ES-I3 (cell line): ENCODE data around the gene ZNF469.
"Not testable (repeated sequence)": the region's sequence is repeated elsewhere in the genome, so short reads cannot be mapped to it uniquely, and the experiment has no call there.

ENCODE experiments used
- H3K36me3 ChIP-seq: 2 replicates; pipeline ENCODE4 v1.6.1; 2013; ENCODE audit warnings: mild to moderate bottlenecking, low read length, control low read depth, moderate library complexity; ENCODE audit not compliant: insufficient read depth
- H3K4me1 ChIP-seq: 2 replicates; pipeline ENCODE4 v1.6.1; 2013; ENCODE audit warnings: mild to moderate bottlenecking, control low read depth, low read length; ENCODE audit not compliant: insufficient read depth
- H3K9ac ChIP-seq: 2 replicates; pipeline ENCODE4 v1.6.1; 2013; ENCODE audit warnings: low read depth, mild to moderate bottlenecking, low read length, moderate library complexity
- H3K9me3 ChIP-seq: 2 replicates; pipeline ENCODE4 v1.6.1; 2013; ENCODE audit warnings: mild to moderate bottlenecking, low read length, moderate library complexity; ENCODE audit not compliant: control insufficient read depth, insufficient read depth

The ZNF469 gene

DNA sequence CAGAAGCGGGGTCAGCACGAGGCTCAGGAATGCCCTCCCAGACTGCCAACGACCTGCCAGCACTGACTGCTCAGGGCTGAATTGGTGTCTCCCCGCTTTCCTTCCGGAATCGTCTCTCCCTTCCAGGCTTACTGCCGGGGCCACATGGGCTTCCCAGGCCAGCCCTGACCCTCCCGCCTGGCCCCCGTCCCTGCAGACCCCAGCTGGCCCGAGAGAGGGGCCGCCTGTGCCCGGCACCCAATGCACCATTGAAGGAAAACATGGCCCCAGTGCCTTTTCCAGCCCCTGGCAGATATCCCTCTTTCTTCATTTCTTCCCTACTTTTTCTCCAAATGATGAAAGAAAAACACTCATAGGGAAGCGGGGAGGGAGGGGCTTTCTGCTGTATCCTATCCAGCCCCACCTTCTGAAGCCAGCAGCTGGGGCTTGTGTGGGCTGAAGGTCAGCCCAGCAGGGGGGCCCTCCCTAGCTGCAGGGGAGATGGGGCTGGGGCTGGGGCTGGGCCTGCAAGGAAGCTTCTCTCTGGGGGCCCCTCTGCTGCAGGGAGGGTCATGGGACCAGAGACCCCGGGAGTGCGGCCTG lies 25.9 kb downstream of the ZNF469 start:
- no peaks in the 10 kb centered on the region for H3K9me3 ChIP-seq
- no peaks in the 10 kb centered on the region for H3K4me1 ChIP-seq
- H3K36me3 ChIP-seq = no peaks in the 10 kb centered on the region
- H3K9ac ChIP-seq = no peak overlapping the region

DNA sequence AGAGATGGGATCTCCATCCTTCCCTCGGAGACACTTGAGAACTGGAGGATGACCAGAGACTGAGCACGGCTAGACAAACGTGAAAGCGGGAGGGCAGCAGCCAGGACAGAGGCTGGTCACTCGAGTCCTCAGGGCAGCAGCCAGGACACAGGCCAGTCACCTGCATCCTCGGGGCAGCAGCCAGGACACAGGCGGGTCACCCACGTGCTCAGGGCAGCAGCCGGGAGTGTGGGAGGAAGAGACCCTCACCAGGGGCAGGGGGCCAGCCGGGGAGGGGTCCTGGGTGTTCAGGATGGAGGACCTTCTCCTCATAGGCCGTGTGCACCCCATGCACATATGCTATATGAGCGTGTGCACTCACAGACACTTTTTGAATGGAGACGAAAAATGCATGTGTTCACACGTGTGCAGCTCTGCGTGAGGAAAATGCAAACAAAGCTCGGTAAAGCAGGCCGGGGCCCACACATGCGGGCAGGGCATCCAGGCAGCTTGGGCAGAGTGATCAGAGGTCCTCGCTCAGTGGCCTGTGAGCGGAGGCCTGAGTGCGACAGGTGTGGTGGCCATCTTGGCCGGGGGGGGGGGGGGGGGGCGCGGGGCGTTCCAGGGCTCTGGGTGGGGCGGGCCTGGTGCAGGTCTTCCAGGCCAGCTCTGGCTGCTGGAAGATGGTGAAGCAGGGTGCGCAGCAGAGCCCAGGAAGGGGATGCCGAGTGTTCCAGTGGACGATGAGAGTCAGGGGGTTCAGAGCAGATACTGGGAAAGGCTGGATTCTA lies 26.7 kb downstream of the ZNF469 start:
- Histone ChIP-seq H3K4me1 (no peaks in the 10 kb centered on the region), H3K9ac (no peak overlapping the region)

DNA sequence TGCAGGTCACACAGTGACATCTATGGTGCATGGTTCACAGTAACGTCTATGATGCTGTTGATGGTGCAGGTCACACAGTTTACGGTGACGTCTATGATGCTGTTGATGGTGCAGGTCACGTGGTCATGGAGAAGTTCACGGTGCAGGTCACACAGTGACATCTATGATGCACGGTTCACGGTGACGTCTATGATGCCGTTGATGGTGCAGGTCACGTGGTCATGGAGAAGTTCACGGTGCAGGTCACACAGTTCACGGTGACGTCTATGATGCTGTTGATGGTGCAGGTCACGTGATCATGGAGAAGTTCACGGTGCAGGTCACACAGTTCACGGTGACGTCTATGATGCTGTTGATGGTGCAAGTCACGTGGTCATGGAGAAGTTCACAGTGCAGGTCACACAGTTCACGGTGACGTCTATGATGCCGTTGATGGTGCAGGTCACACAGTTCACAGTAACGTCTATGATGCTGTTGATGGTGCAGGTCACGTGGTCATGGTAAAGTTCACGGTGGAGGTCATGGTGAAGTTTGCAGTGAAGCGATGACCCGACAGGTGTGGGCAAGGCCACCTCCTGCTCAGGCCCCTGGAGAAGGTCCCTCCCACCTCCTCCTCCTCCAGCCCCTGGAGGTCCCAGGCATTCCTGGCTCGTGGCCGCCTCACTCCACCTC lies 27.7 kb downstream of the ZNF469 start:
- not testable (repeated sequence) for H3K9me3 ChIP-seq, H3K4me1 ChIP-seq, H3K36me3 ChIP-seq, H3K9ac ChIP-seq

More for the DNA sequence above, 26.7 kb downstream of the ZNF469 start:
- Histone ChIP-seq H3K36me3 (no peaks in the 10 kb centered on the region), H3K9me3 (no peaks in the 10 kb centered on the region)

DNA sequence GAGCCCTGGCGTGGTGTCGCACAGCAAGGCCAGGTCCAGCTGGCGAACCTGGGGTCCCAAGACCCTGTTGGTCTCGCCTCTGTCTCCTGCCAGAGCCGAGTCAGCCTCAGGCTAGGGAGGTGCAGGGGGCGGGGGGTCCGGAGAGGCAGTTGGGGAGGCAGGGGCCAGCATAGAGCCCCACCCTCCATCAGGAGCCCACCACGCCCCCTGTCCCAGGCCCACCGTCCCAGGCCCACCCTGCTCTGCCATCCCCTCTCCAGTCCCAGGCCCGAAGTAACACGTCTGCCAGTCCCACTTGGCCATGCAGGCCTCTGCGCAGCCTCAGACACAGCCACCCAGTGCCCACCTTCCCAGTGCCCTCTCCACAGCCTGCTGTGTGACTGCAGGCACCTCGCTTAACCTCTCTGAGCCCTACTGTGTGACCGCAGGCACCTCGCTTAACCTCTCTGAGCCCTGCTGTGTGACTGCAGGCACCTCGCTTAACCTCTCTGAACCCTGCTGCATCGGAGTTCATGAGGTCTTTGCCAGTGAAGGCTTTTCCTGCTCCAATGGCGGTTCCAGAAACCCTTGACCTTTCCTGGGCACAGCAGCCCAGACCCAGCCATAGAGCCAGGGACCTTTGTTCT lies 29.3 kb downstream of the ZNF469 start:
- no peak overlapping the region for H3K9ac ChIP-seq
- H3K4me1 ChIP-seq = no peaks in the 10 kb centered on the region

DNA sequence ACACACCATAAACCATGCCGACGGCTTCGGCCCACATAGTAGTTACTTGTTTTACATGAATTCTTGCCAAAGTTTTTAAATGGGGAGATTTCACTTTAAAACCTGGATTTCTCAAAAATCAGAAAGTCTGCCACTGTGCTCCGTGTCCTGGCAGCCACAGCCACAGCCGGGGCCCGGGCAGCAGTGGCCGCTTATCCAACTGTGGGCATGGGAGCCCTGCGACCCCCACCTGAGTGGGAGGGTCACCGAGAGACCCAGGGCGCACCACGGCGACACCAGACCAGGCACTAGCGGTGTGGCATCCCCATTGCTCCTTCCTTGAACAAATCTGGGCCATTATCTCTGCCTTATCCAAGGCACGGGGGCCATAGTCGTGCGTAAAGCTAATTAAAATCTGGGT lies 30.0 kb downstream of the ZNF469 start:
- no peaks in the 10 kb centered on the region for H3K36me3 ChIP-seq
- H3K9ac ChIP-seq = no peak overlapping the region
- H3K4me1 ChIP-seq = no peaks in the 10 kb centered on the region
- H3K9me3 ChIP-seq = no peaks in the 10 kb centered on the region

More for the DNA sequence above, 29.3 kb downstream of the ZNF469 start:
- Histone ChIP-seq H3K36me3 (no peaks in the 10 kb centered on the region), H3K9me3 (no peaks in the 10 kb centered on the region)

DNA sequence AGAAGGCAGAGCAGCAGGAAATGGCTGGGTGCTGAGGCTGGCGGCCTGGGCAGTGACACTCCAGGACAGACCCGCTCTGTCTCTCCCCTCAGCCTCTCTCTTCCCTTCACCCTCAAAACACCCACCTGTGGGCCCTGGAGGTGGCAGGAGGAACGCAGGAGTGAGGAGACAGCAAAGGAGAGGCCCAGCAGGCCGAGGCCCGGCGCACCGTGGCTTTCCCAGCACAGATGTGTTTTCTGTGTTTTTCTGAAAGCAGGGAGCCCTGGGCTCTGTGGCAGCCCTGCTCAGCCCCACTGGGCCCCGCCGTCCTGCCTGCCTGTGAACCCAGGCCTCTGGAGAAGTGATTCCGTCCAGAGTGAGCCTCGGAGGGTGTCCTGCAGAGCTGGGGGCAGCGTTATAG lies 30.5 kb downstream of the ZNF469 start:
- Histone ChIP-seq H3K36me3 (no peaks in the 10 kb centered on the region), H3K4me1 (no peaks in the 10 kb centered on the region), H3K9ac (no peak overlapping the region), H3K9me3 (no peaks in the 10 kb centered on the region)

DNA sequence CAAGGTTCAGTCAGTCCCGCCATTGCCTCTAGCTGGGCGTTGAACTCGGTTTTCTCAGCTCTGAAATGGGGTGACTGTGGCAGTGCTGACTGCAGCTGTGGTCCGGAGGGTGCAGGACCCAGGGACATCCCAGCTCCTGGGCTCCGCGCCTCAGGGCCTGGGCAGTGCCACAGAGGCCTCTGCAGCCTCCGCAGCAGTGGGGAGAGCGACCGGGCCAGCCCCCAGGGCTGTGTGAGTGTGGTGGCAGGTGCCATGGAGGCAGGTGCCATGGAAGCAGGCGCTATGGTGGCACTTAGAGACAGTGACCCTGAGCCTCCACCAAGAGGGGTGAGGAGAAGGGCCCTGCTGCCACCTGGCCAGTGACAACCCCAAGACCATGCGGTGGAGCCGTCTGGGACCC lies 30.9 kb downstream of the ZNF469 start:
- Histone ChIP-seq H3K9ac (no peak overlapping the region), H3K9me3 (no peaks in the 10 kb centered on the region), H3K36me3 (no peaks in the 10 kb centered on the region), H3K4me1 (no peaks in the 10 kb centered on the region)

DNA sequence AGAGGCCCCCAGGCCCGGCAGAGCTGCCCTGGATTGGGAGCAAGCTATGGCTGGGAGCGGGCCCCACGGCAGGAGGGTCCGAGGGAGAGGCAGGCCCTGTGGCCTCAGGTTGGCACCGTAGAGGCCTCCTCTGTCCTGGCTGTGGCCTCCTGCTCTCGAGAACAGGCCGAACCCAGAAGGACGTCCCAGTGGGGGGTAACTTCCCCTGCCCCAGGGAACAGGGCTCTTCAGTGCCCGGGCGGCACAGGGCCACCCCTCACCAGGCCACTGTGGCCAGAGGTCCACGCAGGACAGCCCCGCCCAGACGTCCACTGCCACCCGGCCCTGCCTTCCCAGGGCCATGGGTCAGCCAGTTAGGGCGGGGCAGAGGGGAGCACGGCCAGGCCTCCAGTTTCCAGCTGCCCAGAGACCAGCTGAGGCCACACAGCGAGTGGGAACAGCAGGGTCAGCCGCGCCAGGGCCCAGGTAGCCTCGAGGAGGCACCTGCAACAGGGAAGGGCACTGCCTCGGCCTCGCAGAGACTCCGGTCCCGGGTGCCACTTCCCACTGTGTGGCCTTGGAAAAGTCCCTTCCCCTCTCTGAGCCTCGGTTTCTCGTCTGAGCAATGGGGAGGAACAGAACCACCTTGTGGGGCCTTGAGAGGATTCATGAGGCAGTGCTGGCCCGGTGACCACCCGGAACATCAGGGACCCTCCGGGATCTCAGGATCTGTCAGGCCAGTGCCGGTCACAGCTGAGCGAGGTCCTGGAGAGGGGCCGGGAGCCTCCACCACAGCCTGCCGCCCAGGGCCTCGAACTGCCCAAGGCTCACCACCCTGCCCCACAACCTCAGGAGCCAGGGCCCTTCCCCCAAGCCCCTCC lies 32.0 kb downstream of the ZNF469 start:
- Histone ChIP-seq H3K36me3 (no peaks in the 10 kb centered on the region), H3K4me1 (no peaks in the 10 kb centered on the region), H3K9ac (no peak overlapping the region), H3K9me3 (no peaks in the 10 kb centered on the region)

DNA sequence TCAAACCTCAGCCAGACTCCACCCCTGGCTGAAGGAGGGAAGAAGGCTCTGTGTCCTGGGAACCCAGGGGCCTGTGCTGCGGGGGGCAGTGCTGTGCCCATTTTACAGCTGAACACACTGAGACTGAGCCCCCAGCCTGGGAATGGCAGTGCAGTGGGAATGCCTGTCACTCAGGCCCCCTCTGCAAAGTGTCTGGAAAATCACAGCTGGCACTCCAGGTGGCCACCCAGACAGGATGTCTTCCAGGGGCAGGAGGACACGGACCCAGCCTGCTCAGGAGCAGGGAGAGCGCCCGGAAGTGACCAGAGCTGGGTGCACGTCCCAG lies 32.6 kb downstream of the ZNF469 start:
- Histone ChIP-seq H3K4me1 (no peaks in the 10 kb centered on the region), H3K9me3 (no peaks in the 10 kb centered on the region), H3K36me3 (no peaks in the 10 kb centered on the region), H3K9ac (no peak overlapping the region)

DNA sequence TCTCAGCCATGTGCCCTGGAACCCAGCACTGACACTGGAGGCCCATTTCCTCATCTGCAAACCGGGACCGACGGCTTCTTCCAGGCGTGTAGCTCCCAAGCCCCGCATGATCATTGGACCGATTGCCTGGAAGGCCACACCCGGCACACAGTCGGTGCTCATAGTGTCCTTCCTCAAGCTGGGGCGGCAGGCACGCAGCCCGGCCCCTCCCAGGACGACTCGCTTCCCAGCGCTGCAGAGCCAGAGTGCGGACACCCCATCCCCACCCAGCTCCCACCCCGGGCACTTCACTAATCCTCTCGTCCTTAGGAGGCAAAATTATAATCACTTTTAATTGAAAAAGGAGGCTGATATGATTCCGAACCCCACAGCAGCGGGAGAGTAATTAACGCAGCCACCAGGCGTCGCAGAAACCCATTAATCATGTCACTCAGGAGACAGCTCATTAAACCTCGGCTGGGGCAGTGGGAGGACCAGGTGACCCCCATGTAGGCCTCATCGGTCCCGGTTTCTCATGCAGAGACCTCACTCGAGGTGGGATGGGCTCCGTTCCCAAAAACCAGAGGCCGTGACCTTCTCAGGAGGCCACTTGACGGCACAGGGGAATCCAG lies 33.1 kb downstream of the ZNF469 start:
- Histone ChIP-seq H3K4me1 (no peaks in the 10 kb centered on the region), H3K9ac (no peak overlapping the region), H3K36me3 (no peaks in the 10 kb centered on the region), H3K9me3 (no peaks in the 10 kb centered on the region)

DNA sequence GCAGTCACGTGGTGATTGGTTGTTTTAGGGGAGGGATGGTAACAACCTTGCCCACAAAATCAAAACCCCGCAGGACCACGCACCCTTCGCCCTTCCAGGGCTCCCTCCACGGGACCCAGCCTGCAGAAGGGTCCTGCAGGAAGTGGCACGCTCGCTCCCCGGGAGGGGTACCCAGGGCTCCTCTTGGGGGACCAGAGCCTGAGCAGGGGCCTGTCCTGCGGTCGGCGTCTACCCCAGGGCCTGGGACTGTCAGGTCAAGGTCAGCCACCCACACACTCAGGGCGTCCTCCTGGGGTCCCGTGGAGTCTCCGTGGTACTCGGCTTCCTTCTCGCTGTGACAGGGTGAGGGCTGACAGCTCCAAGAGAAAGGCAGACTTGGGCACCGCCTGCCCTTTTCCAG lies 33.9 kb downstream of the ZNF469 start:
- Histone ChIP-seq H3K36me3 (no peaks in the 10 kb centered on the region), H3K9me3 (no peaks in the 10 kb centered on the region), H3K4me1 (no peaks in the 10 kb centered on the region), H3K9ac (no peak overlapping the region)

DNA sequence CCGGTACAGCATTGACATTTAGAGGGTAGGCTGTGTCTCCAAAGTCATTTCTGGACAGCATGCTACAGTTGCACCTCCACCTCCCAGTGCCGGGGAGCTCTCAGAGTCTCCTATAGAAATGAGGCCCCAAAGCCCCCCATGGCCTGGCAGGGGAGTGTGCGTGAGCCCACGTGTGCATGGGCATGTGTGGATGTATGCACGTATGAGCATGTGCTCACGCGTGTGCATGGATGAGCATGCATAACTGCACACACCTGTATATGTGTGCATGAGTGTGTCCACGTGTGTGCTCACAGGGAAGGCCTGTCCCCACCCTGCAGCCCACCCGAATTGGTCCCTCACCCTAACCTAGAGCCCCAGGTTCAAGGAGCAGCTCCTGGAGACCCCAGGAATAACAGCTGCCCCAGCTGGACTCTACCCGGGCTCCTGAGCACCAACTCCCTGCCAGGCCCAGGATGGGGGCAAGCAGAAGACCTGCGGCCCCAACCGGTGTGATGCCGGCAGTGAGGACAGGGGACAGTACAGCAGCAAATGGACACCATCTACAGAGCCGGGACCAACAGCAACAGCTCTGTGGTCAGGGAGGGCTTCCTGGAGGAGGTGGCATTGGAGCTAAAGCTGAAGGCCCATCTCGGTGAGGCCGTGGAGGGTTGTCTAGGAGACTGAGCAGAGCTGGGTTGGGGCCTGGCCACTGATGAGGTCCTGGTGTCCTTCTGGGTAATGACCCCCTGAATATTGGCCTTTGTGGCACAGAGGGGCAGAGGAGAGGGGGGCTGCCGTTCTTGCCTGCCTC lies 35.1 kb downstream of the ZNF469 start:
- H3K4me1 ChIP-seq = no peaks in the 10 kb centered on the region
- no peak overlapping the region for H3K9ac ChIP-seq
- H3K9me3 ChIP-seq = no peaks in the 10 kb centered on the region
- no peaks in the 10 kb centered on the region for H3K36me3 ChIP-seq

DNA sequence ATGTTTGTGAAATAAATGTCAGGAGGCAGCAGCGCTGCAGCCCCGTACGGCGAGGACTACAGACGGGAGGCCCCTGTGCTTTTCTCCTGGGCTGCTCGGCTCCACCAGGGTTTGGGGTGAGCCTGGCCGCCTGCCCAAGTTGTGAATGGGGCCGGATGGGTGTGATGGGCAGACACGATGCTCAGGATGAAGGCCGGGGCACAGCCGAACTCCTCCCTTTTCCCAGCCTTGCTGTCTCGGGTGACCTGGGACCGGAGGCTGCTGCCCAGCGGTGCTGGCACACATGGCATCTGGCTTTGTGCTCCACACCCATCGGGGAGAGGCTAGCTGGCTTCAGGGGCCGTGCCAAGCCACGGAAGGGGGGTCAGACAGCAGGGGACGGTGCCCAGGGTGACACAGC lies 36.1 kb downstream of the ZNF469 start:
- Histone ChIP-seq H3K4me1 (no peaks in the 10 kb centered on the region), H3K9me3 (no peaks in the 10 kb centered on the region)

More for the DNA sequence above, 36.1 kb downstream of the ZNF469 start:
- Histone ChIP-seq H3K36me3 (no peaks in the 10 kb centered on the region), H3K9ac (no peak overlapping the region)
